Gastrocnemius medialis (tissue), 4 donors: ENCODE data around the gene MTARC2. TPM values are rescaled to one million over a fixed set of nuclear protein-coding genes. Genes with fewer than 3 reads are reported as not detected.

Experiments
- ATAC-seq, 2 donors: fragments of 150-250 bp; one replicate each; pipeline ENCODE4 v1.9.1; 2016
- DNase-seq, 2 donors: peaks; one replicate each; pipeline ENCODE4 v3.0.0-alpha.2; 2019
- H3K27ac ChIP-seq, 4 donors: fragments of 200-600 bp; sonication (generic); 1 replicate in 1 of 4; 2 replicates in 3 of 4; pipeline ENCODE4 v1.5.1; 2016 to 2018; ENCODE audit warnings: mild to moderate bottlenecking in 2 of 4, moderate library complexity in 1 of 4
- H3K27me3 ChIP-seq, 3 donors: fragments of 200-600 bp; sonication (generic) in 2 of 3; 1 replicate in 1 of 3; 2 replicates in 2 of 3; pipeline versions ENCODE4 v1.5.1 to v1.6.0; 2016 to 2019; ENCODE audit warnings: mild to moderate bottlenecking in 1 of 3, moderate library complexity in 1 of 3
- H3K36me3 ChIP-seq, 2 donors: fragments of 200-600 bp; sonication (generic) in 1 of 2; one replicate each; pipeline ENCODE4 v1.5.1; 2017 to 2018
- H3K4me1 ChIP-seq, 2 donors: fragments of 200-600 bp; sonication (generic) in 1 of 2; one replicate each; pipeline ENCODE4 v1.5.1; 2016 to 2017; ENCODE audit warnings: mild to moderate bottlenecking in 2 of 2
- H3K4me3 ChIP-seq, 4 donors: fragments of 200-600 bp; sonication (generic) in 3 of 4; 1 replicate in 1 of 4; 2 replicates in 3 of 4; pipeline ENCODE4 v1.5.1; 2016 to 2019; ENCODE audit warnings: mild to moderate bottlenecking in 2 of 4
- H3K9me3 ChIP-seq, 3 donors: fragments of 200-600 bp; sonication (generic) in 2 of 3; 1 replicate in 1 of 3; 2 replicates in 2 of 3; pipeline ENCODE4 v1.5.1; 2016 to 2019
- CTCF ChIP-seq, 5 experiments: fragments of 450-650 bp in 3 of 5; fragments of 200-600 bp in 2 of 5; sonication (generic) in 2 of 5; IDR thresholded peaks in 4 of 5; conservative IDR thresholded peaks in 1 of 5; 1 replicate in 4 of 5; 2 replicates in 1 of 5; pipeline ENCODE4 v1.5.1; 2016 to 2019; ENCODE audit warnings: antibody characterized with exemption in 5 of 5, mild to moderate bottlenecking in 3 of 5, moderate library complexity in 3 of 5
- POLR2A ChIP-seq, 2 donors: fragments of 450-650 bp; IDR thresholded peaks; one replicate each; pipeline ENCODE4 v1.6.1; 2017; ENCODE audit warnings: antibody characterized with exemption in 2 of 2, mild to moderate bottlenecking in 2 of 2, moderate library complexity in 2 of 2
- in situ Hi-C, 4 donors: fragments of 200-750 bp; cut with MboI; loops; one replicate each; pipeline versions ENCODE4 v1.15.0 to v1.8.0; 2017; ENCODE audit warnings: low sequenced_read_pairs in 4 of 4
- intact Hi-C: fragments of 100-400 bp; cut with DNase I; formaldehyde crosslinking; loops from one replicate; pipeline ENCODE4 v1.15.1; 2023; ENCODE audit warnings: low total_unique reads
- total RNA-seq, 4 donors: library from RNA; depleted of rRNA; stranded (reverse); fragments of >200 nt; gene quantifications; one replicate each; pipeline versions ENCODE4 v1.1.0 to v1.2.3, GENCODE V29; 2016

The MTARC2 gene
- total RNA-seq, 4 donors from 2014 or later = 5.8 to 12.0 (median 7.3) TPM

GRCh38 chr1:220789532-220790147 lies 41.5 kb downstream of the MTARC2 start:
- DNase-seq (no peak), ATAC-seq (no peak)
- Histone ChIP-seq H3K4me1 (peaks cover 29 to 42% of the 10 kb centered on the region in 2 donors), H3K4me3 (no peak overlapping the region), H3K9me3 (no peaks in the 10 kb centered on the region), H3K27me3 (no peaks in the 10 kb centered on the region), H3K36me3 (no peaks in the 10 kb centered on the region), H3K27ac (peak overlapping the region in 1 of 4 donors; percentile 75)
- in situ Hi-C loops (loop anchor here in 2 of 4 donors (25.0 kb wide), 1 partner anchor 502 kb away; no protein-coding TSS in a partner anchor), intact Hi-C loops (loop anchor here (10.0 kb wide), 1 partner anchor 515 kb away; the partner anchor contains the start of gene RAB3GAP2)
- no peak for TF ChIP-seq POLR2A (IDR thresholded peaks at IDR 0.05)
- TF ChIP-seq CTCF (IDR thresholded peaks at IDR 0.05 in 4 of 5, conservative IDR thresholded peaks at IDR 0.05 in 1 of 5) = no peak

- Histone ChIP-seq H3K9me3 (no peaks in the 10 kb centered on the region), H3K4me3 (no peak overlapping the region), H3K27ac (peak overlapping the region; percentile 55 to 75 (median 68)), H3K27me3 (no peaks in the 10 kb centered on the region), H3K4me1 (peaks cover 29 to 32% of the 10 kb centered on the region in 2 donors), H3K36me3 (no peaks in the 10 kb centered on the region)
- DNase-seq (peak; percentile 13 to 20), ATAC-seq (no peak)
- intact Hi-C loops = no loop called here
- TF ChIP-seq CTCF (IDR thresholded peaks at IDR 0.05 in 4 of 5, conservative IDR thresholded peaks at IDR 0.05 in 1 of 5) (no peak), POLR2A (IDR thresholded peaks at IDR 0.05) (no peak)
- in situ Hi-C loops = loop anchor here in 2 of 4 donors (25.0 kb wide), 1 partner anchor 504 kb away; no protein-coding TSS in a partner anchor
These were observed 43.2 kb downstream of the MTARC2 start for GRCh38 chr1:220791285-220791684.

GRCh38 chr1:220791956-220792355 lies 43.8 kb downstream of the MTARC2 start:
- no peak for TF ChIP-seq POLR2A (IDR thresholded peaks at IDR 0.05)
- no peak for TF ChIP-seq CTCF (IDR thresholded peaks at IDR 0.05 in 4 of 5, conservative IDR thresholded peaks at IDR 0.05 in 1 of 5)
- H3K36me3 ChIP-seq = no peaks in the 10 kb centered on the region
- peaks cover 28 to 29% of the 10 kb centered on the region in 2 donors for H3K4me1 ChIP-seq
- H3K27ac ChIP-seq = peak overlapping the region; percentile 55 to 75 (median 68)
- no peaks in the 10 kb centered on the region for H3K9me3 ChIP-seq
- peak; percentile 71 to 78 for ATAC-seq
- peak; percentile 33 to 38 for DNase-seq
- H3K27me3 ChIP-seq = no peaks in the 10 kb centered on the region
- intact Hi-C loops = no loop called here
- H3K4me3 ChIP-seq = no peak overlapping the region
- in situ Hi-C loops = loop anchor here in 2 of 4 donors (25.0 kb wide), 1 partner anchor 505 kb away; no protein-coding TSS in a partner anchor

- no peak for DNase-seq
- intact Hi-C loops = no loop called here
- in situ Hi-C loops = loop anchor here in 2 of 4 donors (25.0 kb wide), 1 partner anchor 509 kb away; no protein-coding TSS in a partner anchor
- Histone ChIP-seq H3K27me3 (no peaks in the 10 kb centered on the region), H3K9me3 (no peaks in the 10 kb centered on the region), H3K4me3 (no peak overlapping the region), H3K27ac (no peak overlapping the region), H3K4me1 (peaks cover 11 to 19% of the 10 kb centered on the region in 2 donors), H3K36me3 (no peaks in the 10 kb centered on the region)
- no peak for ATAC-seq
- TF ChIP-seq POLR2A (IDR thresholded peaks at IDR 0.05) (no peak), CTCF (IDR thresholded peaks at IDR 0.05 in 4 of 5, conservative IDR thresholded peaks at IDR 0.05 in 1 of 5) (no peak)
These were observed 48.4 kb downstream of the MTARC2 start for GRCh38 chr1:220796530-220796929.
